ENCODE measurements around the gene GPBAR1. TPM values are rescaled to one million over a fixed set of nuclear protein-coding genes. Genes with fewer than 3 reads are reported as not detected.
A peak's percentile ranks its signal among the peaks of the same experiment; 100 is the strongest.

Gene GPBAR1
- total RNA-seq, 1 experiment from 2014 or later = not detected

DNA sequence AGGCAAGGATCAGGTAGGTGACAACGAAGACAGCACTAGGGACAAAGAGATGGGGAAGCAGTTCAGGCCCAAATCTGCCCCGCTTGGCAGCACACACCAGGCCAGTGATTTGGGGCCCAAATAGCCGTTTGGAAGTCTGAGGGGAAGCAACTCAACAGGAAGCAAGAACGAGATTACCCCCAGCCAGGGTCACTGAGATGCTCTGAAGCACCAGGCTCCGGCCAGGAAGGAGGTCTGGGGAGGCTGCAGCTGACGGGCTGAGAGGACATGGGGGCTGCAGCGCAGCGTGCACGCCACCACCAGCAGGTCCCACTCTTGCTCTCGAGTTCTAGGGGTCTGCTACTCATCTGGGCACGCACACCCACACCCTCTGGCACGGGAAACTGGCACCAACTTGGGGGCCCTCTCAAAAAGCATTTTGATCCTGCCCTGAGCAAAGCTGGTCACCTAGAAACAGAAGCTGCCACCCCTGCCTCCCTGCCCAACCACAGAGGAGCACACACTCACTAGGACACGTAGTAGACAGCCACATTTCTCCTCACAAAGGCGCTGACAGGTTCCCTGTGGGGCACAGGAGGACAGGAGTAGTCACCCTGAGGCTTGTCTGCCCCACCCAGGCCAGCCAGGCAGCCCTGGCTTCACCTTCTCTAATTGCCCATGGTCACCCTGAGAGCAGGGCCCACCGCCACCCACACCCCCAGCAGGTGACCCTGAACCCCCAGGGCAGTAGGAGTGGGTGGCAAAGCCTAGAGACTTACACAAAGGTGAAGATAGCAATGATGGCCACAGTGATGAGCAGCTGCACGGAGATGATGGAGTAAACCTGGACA is 17.9 kb downstream of the GPBAR1 start:
- in situ Hi-C loops (cut with HindIII; ENCODE audit: low sequenced_read_pairs) = no loop called here
- DNase-seq (ENCODE audit: low spot score) = no peak

DNA sequence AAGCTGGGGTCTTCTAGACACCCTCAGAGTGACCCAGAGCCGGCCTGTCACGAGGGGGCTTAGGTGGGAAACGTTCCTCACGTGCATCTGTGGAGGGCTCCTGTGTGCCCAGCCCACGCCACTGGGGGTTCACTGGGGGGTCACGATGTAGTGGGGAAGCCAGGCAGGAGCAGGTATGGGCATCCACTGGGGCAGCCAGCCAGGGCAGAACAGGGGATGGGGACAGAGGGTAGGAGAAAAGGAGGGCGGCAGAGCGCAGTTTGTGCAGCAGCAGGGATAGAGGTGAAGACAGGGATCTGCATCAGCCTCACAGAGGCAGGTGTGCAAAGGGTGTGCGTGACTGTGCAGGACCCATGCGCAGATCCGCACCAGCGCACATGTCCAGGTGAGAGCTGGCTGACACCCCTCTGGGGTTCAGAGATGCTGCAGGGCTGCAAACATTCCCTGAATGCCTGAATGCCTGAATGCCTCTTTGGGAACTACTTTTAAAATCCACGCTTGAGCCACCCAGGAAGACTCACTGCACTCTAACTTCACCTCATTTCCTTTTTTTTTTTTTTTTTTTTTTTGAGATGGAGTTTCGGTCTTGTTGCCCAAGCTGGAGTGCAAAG is 19.6 kb downstream of the GPBAR1 start:
- in situ Hi-C loops (cut with HindIII; ENCODE audit: low sequenced_read_pairs) = no loop called here
- no peak for DNase-seq (ENCODE audit: low spot score)

DNA sequence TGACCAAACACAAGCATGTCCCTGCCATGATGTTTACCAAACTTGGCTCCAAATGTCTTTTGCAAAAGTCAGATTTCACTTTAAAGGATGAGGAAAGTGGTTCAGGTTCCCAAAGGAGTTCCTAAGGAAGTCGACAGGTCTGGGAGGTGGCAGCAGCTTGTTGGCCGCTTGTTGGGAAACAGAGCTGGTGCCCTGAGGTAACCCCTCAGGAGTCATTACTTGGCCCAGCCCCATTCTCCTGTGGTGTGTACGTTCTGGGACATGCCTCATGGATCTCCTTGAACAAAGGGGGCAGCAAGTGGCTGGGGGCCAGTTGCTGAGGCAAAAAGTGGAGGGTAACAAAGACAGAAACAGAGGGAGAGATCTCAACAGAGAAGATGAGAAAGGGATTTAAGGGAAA is 20.6 kb downstream of the GPBAR1 start:
- in situ Hi-C loops (cut with HindIII; ENCODE audit: low sequenced_read_pairs) = no loop called here
- peak; percentile 53 for DNase-seq (ENCODE audit: low spot score)

GRCh38 chr2:218282173-218282991 is 21.6 kb downstream of the GPBAR1 start:
- in situ Hi-C loops (cut with HindIII; ENCODE audit: low sequenced_read_pairs) = no loop called here
- peak; percentile 83 for DNase-seq (ENCODE audit: low spot score)

GRCh38 chr2:218284106-218284811 is 23.4 kb downstream of the GPBAR1 start:
- in situ Hi-C loops (cut with HindIII; ENCODE audit: low sequenced_read_pairs) = no loop called here

DNA sequence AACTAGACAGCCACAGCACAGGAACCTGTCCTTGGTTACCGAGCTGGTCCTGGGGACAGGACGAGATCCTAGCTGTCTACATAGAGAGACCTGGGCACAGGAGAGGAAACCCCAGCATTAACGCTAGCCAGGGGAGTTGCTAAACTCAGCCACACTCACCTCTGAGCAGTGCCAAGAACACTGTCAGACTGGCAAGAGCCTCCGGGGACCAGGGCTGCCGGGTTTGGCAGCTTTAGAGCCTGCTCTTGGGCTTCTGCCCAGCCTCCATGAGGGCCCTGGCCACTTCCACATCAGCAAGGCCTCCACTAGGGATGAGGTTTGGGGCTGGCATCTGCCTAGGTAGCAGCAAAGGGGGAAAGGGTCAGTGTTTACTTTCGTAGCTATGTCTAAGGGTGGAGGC is 24.8 kb downstream of the GPBAR1 start:
- DNase-seq (ENCODE audit: low spot score) = peak; percentile 67
- in situ Hi-C loops (cut with HindIII; ENCODE audit: low sequenced_read_pairs) = no loop called here

More at GRCh38 chr2:218284106-218284811, 23.4 kb downstream of the GPBAR1 start:
- DNase-seq (ENCODE audit: low spot score) = no peak

GRCh38 chr2:218286570-218287459 is 26.0 kb downstream of the GPBAR1 start:
- DNase-seq (ENCODE audit: low spot score) = peak; percentile 97
- in situ Hi-C loops (cut with HindIII; ENCODE audit: low sequenced_read_pairs) = no loop called here

GRCh38 chr2:218289639-218290315 is 29.0 kb downstream of the GPBAR1 start:
- DNase-seq (ENCODE audit: low spot score) = peak; percentile 10
- in situ Hi-C loops (cut with HindIII; ENCODE audit: low sequenced_read_pairs) = no loop called here

- peak; percentile 11 for DNase-seq (ENCODE audit: low spot score)
- in situ Hi-C loops (cut with HindIII; ENCODE audit: low sequenced_read_pairs) = no loop called here
These were observed 29.8 kb downstream of the GPBAR1 start for GRCh38 chr2:218290316-218291261.

DNA sequence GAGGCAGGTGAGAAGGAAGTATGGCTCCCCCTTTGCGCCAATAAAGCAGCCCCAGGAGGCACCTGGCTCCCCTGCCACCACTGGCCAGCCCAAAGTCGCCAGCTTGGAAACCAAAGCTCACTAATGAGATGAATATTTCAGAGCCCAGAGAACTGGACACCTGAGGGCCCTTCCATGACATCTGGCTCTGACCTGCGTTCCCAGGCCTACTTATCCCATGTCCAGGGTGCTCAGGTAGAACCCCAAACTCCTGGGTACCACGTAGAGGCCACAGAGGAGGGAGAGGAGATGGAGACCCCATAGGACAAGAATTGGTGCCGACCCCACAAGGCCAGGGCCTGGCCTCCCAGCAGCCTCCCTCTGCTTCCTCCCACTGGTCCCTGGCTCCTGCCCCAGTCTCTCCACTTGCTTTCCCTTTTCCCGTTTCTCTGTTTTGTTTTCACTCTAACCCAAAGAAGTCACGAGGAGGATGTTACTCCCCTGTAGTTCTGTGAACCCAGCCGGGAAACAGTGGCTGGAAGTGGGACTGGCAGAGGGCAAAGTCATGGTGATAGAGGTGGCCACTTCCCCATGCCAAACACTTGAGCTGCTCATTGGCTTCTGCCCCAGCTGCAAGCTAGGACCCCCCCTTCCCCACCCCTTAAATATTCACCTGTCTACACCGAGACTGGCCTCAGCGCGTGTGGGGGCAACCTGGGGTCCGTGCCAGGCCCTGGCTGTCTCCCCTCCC is 30.7 kb downstream of the GPBAR1 start:
- peak; percentile 12 for DNase-seq (ENCODE audit: low spot score)
- in situ Hi-C loops (cut with HindIII; ENCODE audit: low sequenced_read_pairs) = no loop called here

- in situ Hi-C loops (cut with HindIII; ENCODE audit: low sequenced_read_pairs) = no loop called here
- DNase-seq (ENCODE audit: low spot score) = peak; percentile 41
These were observed 31.5 kb downstream of the GPBAR1 start, which contains the start of gene TMBIM1 for GRCh38 chr2:218292048-218293014. TSS of gene TMBIM1 (minus strand) at chr2:218292503. CDS start at chr2:218282141, 10,362 bp downstream.

- in situ Hi-C loops (cut with HindIII; ENCODE audit: low sequenced_read_pairs) = no loop called here
These were observed 33.1 kb downstream of the GPBAR1 start for GRCh38 chr2:218293715-218294429.

DNA sequence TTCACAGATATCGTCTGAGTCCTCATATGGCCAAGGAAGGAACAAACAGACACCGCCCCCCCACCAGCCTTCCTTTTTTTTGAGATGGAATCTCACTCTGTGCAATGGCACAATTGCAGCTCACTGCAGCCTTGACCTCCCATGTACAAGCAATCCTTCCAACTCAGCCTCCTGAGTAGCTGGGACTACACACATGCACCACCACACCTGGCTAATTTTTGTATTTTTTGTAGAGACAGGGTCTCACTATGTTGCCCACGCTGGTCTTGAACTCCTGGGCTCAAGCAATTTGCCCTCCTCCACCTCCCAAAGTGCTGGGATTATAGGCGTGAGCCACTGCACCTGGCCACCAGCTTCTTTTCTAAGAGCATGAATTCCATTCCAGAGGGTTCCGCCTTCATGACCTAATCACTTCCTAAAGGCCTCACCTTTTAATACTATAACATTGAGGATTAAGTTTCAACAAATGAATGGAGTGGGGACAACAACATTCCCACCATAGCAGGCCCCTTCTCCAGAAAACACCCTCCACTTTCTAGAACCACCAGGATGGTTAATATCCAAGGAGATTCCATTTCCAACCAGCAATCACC is 33.7 kb downstream of the GPBAR1 start:
- DNase-seq (ENCODE audit: low spot score) = no peak
- in situ Hi-C loops (cut with HindIII; ENCODE audit: low sequenced_read_pairs) = no loop called here

More at GRCh38 chr2:218293715-218294429, 33.1 kb downstream of the GPBAR1 start:
- no peak for DNase-seq (ENCODE audit: low spot score)

GRCh38 chr2:218295029-218295428 is 34.2 kb downstream of the GPBAR1 start:
- in situ Hi-C loops (cut with HindIII; ENCODE audit: low sequenced_read_pairs) = no loop called here
- DNase-seq (ENCODE audit: low spot score) = no peak
